ENCODE measurements around the gene ERGIC1.

The ERGIC1 gene

DNA sequence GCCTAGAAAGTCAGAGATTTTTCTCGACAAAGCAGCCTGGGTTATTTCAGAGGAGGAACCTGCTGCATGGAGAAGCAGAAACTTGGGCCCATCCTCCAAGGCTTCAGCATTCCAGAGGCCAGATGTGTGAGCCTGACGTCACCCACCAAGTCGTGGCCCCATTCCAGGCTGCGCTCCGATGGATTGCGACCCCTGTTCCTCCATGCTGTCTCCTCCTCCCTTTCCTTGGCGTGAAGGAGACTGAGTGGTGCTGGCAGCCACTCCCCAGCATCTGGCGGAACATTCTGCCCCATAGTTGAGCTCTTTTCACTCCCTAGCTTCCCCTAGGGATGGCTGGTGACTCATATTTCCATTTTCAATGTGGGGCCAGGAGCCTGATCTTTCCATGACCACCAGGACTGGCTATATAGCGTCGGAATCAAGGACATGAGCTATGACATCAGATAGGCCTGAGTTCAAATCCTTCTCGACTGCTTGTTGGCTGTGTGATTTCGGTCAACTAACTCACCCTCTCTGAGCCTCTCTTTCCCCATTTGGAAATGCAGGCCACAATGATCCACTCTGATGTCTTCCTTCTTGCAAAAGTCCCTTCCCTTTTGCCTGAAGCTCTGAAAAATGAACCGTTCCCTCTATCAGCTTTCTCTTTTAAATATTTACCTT lies 38.6 kb upstream of the ERGIC1 start:
- no peaks in the 10 kb centered on the region for H3K27me3 Mint-ChIP-seq
- H3K9me3 Mint-ChIP-seq: no peaks in the 10 kb centered on the region
- H3K27ac Mint-ChIP-seq: no peak overlapping the region

DNA sequence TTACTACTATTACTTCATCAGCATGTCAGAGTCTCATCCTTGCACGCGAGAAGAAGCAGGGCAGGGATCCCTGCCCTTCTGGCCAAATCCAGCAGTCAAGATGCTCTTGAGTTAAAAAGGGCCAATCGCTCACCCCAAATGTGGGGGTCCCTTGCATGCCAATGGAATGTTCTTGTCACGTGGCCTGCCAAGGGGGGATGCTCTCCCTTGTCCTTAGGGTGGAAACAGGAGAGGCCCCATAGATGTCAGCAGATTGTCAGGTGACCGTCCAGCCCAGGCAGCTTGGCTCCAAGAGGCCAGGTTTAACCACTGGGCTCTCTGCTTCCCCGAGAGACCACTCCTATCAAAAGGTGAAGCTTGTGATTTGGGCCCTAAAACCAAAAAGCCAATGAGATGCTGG lies 37.7 kb upstream of the ERGIC1 start:
- no peak overlapping the region for H3K4me3 Mint-ChIP-seq
- H3K36me3 Mint-ChIP-seq (ENCODE audit: low read depth): no peaks in the 10 kb centered on the region
- H3K27ac Mint-ChIP-seq: no peak overlapping the region
- H3K27me3 Mint-ChIP-seq: no peaks in the 10 kb centered on the region
- H3K4me1 Mint-ChIP-seq (ENCODE audit: low read depth): peaks cover 26% of the 10 kb centered on the region
- H3K9me3 Mint-ChIP-seq: no peaks in the 10 kb centered on the region

More for the DNA sequence above, 38.6 kb upstream of the ERGIC1 start:
- Mint-ChIP-seq H3K4me1 (ENCODE audit: low read depth) (peaks cover 26% of the 10 kb centered on the region), H3K36me3 (ENCODE audit: low read depth) (no peaks in the 10 kb centered on the region), H3K4me3 (no peak overlapping the region)

GRCh38 chr5:172797771-172798191 lies 36.3 kb upstream of the ERGIC1 start:
- no peaks in the 10 kb centered on the region for H3K27me3 Mint-ChIP-seq
- no peaks in the 10 kb centered on the region for H3K36me3 Mint-ChIP-seq (ENCODE audit: low read depth)
- no peaks in the 10 kb centered on the region for H3K9me3 Mint-ChIP-seq
- peaks cover 26% of the 10 kb centered on the region for H3K4me1 Mint-ChIP-seq (ENCODE audit: low read depth)
- no peak overlapping the region for H3K27ac Mint-ChIP-seq
- H3K4me3 Mint-ChIP-seq: no peak overlapping the region

DNA sequence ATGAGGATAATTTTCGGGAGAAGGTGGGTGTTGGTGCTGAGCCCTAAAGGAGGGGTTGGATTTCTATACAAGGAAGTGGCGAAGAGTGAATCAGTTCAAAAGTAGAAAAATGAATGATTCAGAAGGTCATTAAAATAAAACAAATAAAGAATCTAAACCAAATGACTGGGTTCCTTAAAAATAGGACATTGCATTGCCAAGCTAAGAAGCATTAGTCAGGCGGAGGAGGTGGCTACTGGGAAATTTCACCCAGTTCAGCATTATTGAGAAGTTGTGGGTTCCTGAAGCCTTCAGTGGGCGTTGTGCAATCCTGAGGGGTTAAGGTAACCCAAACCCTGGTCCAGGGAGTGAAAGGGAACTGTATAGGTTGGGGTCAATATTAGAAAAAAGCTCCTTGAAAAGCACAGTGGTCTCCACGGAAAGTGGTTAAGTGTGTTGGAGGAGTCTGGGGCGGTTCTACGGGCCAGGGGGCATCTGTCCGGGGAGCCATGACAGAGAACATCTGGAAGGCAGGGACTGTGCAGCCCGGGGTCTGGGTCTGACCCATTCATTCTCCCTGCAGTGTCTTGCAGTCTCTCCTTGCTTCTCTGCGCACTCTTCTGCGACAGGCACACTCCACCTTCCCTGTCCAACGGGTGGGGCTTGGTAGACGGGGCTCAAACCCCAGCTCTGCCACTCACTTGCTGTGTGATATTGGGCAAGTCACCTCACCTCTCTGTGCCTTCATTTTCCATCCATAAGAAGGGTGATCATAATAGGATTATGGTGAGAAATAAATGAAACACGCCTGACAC lies 35.4 kb upstream of the ERGIC1 start:
- Mint-ChIP-seq H3K27ac (peak overlapping the region; percentile 62), H3K4me3 (no peak overlapping the region), H3K4me1 (ENCODE audit: low read depth) (peaks cover 21% of the 10 kb centered on the region), H3K27me3 (no peaks in the 10 kb centered on the region), H3K36me3 (ENCODE audit: low read depth) (no peaks in the 10 kb centered on the region), H3K9me3 (no peaks in the 10 kb centered on the region)

DNA sequence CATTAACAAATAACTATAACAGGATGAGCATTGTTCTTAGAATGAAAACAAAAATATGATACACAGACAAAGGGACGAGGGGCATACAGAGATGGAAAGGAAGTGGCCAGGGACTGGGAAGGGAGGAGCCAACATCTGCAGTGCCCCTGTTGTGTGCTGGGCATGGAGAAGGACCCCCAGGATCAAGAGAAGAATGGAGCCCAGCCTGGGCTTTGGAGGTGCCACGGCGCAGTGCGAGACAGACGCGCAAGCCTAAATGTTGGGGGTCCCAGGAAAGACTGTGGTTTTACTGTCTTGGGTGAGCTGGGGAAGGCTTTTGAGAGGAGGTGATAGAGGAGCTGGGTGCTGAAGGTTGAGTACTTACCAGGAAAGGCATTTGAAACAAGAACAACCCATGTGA lies 34.6 kb upstream of the ERGIC1 start:
- Mint-ChIP-seq H3K36me3 (ENCODE audit: low read depth) (no peaks in the 10 kb centered on the region), H3K27me3 (no peaks in the 10 kb centered on the region), H3K9me3 (no peaks in the 10 kb centered on the region), H3K4me1 (ENCODE audit: low read depth) (peaks cover 14% of the 10 kb centered on the region), H3K27ac (no peak overlapping the region), H3K4me3 (no peak overlapping the region)

- no peaks in the 10 kb centered on the region for H3K9me3 Mint-ChIP-seq
- no peaks in the 10 kb centered on the region for H3K27me3 Mint-ChIP-seq
- peaks cover 12% of the 10 kb centered on the region for H3K4me1 Mint-ChIP-seq (ENCODE audit: low read depth)
- H3K27ac Mint-ChIP-seq: no peak overlapping the region
- no peak overlapping the region for H3K4me3 Mint-ChIP-seq
- H3K36me3 Mint-ChIP-seq (ENCODE audit: low read depth): no peaks in the 10 kb centered on the region
Observed at GRCh38 chr5:172800088-172800551, 33.9 kb upstream of the ERGIC1 start.

DNA sequence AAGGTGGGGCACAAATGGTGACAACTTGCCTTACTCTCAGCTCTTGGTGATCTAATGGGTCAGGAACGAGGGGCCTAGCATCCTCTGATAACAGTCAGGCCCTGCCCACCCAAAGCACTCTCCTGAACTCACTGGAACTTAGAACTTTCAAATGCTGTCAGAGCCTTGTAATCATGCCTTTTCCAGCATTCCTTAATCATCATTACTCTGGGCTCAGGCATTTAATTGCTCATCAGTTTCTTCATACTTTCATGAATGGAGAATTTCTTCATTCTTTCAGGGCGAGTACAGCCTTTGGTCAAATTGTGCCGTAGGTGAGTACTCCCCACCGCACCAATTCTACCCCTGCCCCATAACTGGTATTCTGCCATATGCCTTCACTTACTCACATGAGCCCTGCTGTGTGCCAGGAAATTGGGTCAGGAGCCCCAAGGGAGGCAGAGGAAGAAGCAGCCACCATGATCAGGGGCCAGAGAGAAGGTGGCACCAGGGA lies 32.8 kb upstream of the ERGIC1 start:
- Mint-ChIP-seq H3K4me1 (ENCODE audit: low read depth) (peaks cover 14% of the 10 kb centered on the region), H3K4me3 (no peak overlapping the region), H3K27me3 (no peaks in the 10 kb centered on the region), H3K9me3 (no peaks in the 10 kb centered on the region), H3K27ac (no peak overlapping the region), H3K36me3 (ENCODE audit: low read depth) (no peaks in the 10 kb centered on the region)

DNA sequence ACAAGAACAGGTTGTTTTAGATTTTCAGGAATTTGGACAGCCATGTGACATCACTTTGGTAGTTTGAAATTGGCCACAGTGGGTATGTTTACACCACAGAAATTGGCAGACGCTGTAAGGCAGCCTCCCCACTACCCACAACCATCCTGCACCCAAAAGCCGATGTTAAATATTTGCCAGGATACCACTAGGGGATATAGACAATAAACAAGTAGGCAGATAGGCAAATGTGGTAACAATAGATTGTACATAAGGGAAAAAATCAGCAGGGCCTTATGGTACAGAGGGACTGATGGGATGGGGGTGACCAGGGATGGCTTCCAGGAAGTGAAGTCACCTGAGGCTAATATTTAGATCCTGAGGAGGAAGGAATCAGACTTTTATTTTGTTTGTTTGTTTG lies 31.9 kb upstream of the ERGIC1 start:
- Mint-ChIP-seq H3K4me1 (ENCODE audit: low read depth) (peaks cover 21% of the 10 kb centered on the region), H3K27ac (no peak overlapping the region), H3K36me3 (ENCODE audit: low read depth) (no peaks in the 10 kb centered on the region), H3K27me3 (no peaks in the 10 kb centered on the region), H3K9me3 (no peaks in the 10 kb centered on the region), H3K4me3 (no peak overlapping the region)

- H3K27me3 Mint-ChIP-seq: no peaks in the 10 kb centered on the region
- peaks cover 24% of the 10 kb centered on the region for H3K4me1 Mint-ChIP-seq (ENCODE audit: low read depth)
- H3K4me3 Mint-ChIP-seq: no peak overlapping the region
Observed at GRCh38 chr5:172802567-172803176, 31.4 kb upstream of the ERGIC1 start.

DNA sequence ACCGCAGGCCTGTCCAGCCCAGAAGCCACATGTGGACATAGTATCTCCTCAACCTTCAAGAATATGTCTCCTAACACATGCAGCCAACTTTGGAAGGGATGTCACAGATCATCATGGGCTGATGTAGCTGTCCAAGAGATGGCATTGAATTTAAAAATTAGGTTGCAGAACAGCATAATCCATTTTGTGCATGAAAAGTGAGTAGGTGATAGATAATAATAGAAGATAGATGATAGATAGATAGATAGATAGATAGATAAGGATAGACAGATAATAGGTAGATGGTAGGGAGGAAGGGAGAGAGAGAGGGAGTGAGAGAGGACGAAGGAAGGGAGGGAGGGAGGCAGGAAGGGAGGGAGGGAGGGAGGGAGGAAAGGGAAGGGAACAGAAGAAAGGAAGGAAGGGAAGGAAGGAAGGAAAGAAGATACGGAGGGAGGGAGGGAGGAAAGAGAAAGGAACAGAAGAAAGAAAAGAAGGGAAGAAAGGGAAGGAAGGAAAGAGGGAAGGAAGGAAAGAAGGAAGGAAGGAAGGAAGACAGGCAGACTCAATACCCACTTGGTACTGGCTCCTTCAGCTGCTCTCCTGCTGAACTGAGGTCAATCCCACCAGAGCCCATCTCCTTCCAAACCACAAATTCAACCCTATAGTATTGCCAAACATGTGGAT lies 28.9 kb upstream of the ERGIC1 start:
- H3K36me3 Mint-ChIP-seq (ENCODE audit: low read depth): no peaks in the 10 kb centered on the region
- no peaks in the 10 kb centered on the region for H3K9me3 Mint-ChIP-seq
- H3K4me1 Mint-ChIP-seq (ENCODE audit: low read depth): peaks cover 21% of the 10 kb centered on the region
- no peaks in the 10 kb centered on the region for H3K27me3 Mint-ChIP-seq
- H3K4me3 Mint-ChIP-seq: no peak overlapping the region
- H3K27ac Mint-ChIP-seq: no peak overlapping the region

More at GRCh38 chr5:172802567-172803176, 31.4 kb upstream of the ERGIC1 start:
- H3K9me3 Mint-ChIP-seq: no peaks in the 10 kb centered on the region
- no peak overlapping the region for H3K27ac Mint-ChIP-seq
- no peaks in the 10 kb centered on the region for H3K36me3 Mint-ChIP-seq (ENCODE audit: low read depth)

DNA sequence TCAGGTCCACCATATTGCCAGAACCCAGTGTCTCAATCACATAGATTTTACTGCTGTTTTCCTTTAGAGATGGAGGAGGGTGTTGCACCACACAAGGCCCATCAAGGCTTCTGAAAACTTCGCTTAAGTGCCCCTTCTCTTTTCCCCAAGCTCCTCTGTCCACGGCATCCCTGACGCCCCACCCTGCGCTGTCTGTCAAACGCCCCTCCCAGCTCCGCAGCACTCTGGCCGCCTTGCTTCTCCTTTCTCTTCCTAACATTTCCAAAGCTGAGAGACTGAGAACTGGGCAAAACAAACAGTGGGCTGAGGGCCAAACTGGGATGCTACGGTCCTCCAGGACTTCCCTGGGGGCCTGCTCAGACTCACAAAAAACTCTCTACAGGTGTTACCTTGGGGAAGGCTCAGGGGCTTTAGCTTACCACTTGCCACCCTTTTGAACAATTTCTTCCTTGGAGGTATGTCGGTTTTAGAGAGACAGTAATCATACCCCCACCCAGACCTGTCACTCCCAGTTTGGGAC lies 28.3 kb upstream of the ERGIC1 start:
- peaks cover 21% of the 10 kb centered on the region for H3K4me1 Mint-ChIP-seq (ENCODE audit: low read depth)
- no peak overlapping the region for H3K4me3 Mint-ChIP-seq
- no peak overlapping the region for H3K27ac Mint-ChIP-seq
- H3K27me3 Mint-ChIP-seq: no peaks in the 10 kb centered on the region
- no peaks in the 10 kb centered on the region for H3K36me3 Mint-ChIP-seq (ENCODE audit: low read depth)
- no peaks in the 10 kb centered on the region for H3K9me3 Mint-ChIP-seq

DNA sequence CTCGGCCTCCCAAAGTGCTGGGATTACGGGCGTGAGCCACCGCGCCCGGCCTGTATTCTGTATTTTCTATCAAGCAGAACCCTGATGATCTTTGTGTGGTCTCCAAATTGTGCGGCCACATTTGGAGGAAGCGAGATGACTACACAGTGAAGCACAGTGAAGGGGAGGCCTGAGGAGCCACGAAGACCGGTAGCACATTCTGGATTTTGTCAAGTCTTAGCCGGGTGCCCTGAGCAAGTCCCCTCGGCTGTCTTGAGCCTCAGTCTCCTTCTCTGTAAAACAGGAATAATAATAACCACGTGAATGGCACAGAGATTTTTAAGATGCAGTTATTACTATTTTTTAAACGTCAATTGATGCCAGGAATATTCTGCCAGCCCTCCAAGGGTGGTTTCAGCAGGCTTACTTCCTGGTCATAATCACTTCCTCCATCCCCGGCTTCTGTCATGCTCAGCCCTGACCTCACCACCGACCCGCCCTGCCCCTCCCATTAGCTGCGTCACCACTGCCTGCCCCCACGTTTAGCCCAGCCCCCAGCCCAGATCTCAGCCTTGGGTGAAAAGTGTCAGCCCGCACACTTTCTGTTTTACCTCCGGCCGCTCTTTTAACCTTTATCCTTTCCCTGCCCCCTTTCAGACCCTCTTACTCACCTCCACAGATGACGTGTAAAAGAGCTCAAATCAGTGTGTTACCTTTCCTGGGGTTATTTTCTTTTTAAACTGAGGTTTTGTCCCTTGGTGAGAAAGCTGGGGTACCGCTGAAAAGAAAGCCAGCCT lies 27.0 kb upstream of the ERGIC1 start:
- peak overlapping the region; percentile 56 for H3K4me3 Mint-ChIP-seq
- peak overlapping the region; percentile 89 for H3K27ac Mint-ChIP-seq
- no peaks in the 10 kb centered on the region for H3K9me3 Mint-ChIP-seq
- H3K27me3 Mint-ChIP-seq: no peaks in the 10 kb centered on the region
- no peaks in the 10 kb centered on the region for H3K36me3 Mint-ChIP-seq (ENCODE audit: low read depth)
- peaks cover 24% of the 10 kb centered on the region for H3K4me1 Mint-ChIP-seq (ENCODE audit: low read depth)

- no peaks in the 10 kb centered on the region for H3K36me3 Mint-ChIP-seq (ENCODE audit: low read depth)
- peaks cover 24% of the 10 kb centered on the region for H3K4me1 Mint-ChIP-seq (ENCODE audit: low read depth)
- no peaks in the 10 kb centered on the region for H3K27me3 Mint-ChIP-seq
- peak overlapping the region; percentile 56 for H3K4me3 Mint-ChIP-seq
- peak overlapping the region; percentile 89 for H3K27ac Mint-ChIP-seq
- H3K9me3 Mint-ChIP-seq: no peaks in the 10 kb centered on the region
Observed at GRCh38 chr5:172807766-172808311, 26.2 kb upstream of the ERGIC1 start.

GRCh38 chr5:172809774-172810173 lies 24.3 kb upstream of the ERGIC1 start:
- Mint-ChIP-seq H3K4me3 (no peak overlapping the region), H3K4me1 (ENCODE audit: low read depth) (peaks cover 24% of the 10 kb centered on the region), H3K9me3 (no peaks in the 10 kb centered on the region), H3K27me3 (no peaks in the 10 kb centered on the region), H3K27ac (no peak overlapping the region), H3K36me3 (ENCODE audit: low read depth) (no peaks in the 10 kb centered on the region)
